H9 (cell line): ENCODE measurements around the gene LRRC52. TPM values are rescaled to one million over a fixed set of nuclear protein-coding genes. Genes with fewer than 3 reads are reported as not detected.

Experiments used
- DNase-seq: peaks from one replicate; pipeline ENCODE4 v3.0.0-alpha.2; 2017
- H2AFZ ChIP-seq: one replicate; pipeline ENCODE4 v1.6.1; 2013; ENCODE audit warnings: mild to moderate bottlenecking, low read length, control low read depth, moderate library complexity
- H2AK5ac ChIP-seq: 2 replicates; pipeline ENCODE4 v1.6.1; 2013; ENCODE audit warnings: low read length, control low read depth, mixed read lengths; ENCODE audit not compliant: insufficient read length
- H2BK120ac ChIP-seq: one replicate; pipeline ENCODE4 v1.6.1; 2013; ENCODE audit warnings: low read depth, mild to moderate bottlenecking, low read length, control low read depth, inconsistent platforms; ENCODE audit not compliant: poor library complexity, severe bottlenecking
- H2BK12ac ChIP-seq: 2 replicates; pipeline ENCODE4 v1.6.1; 2013; ENCODE audit warnings: low read length, control low read depth, mixed read lengths, low read depth; ENCODE audit not compliant: insufficient read length
- H2BK15ac ChIP-seq: 2 replicates; pipeline ENCODE4 v1.6.1; 2013; ENCODE audit warnings: low read depth, low read length, control low read depth
- H2BK20ac ChIP-seq: one replicate; pipeline ENCODE4 v1.6.1; 2013; ENCODE audit warnings: low read depth, mild to moderate bottlenecking, low read length, control low read depth, inconsistent platforms; ENCODE audit not compliant: poor library complexity, severe bottlenecking
- H2BK5ac ChIP-seq: 2 replicates; pipeline ENCODE4 v1.6.1; 2013; ENCODE audit warnings: low read length, control low read depth, mixed read lengths; ENCODE audit not compliant: insufficient read length
- H3K14ac ChIP-seq: 2 replicates; pipeline ENCODE4 v1.6.1; 2013; ENCODE audit warnings: low read length, control low read depth; ENCODE audit not compliant: insufficient read depth
- H3K18ac ChIP-seq: 2 replicates; pipeline ENCODE4 v1.6.1; 2013; ENCODE audit warnings: low read depth, mild to moderate bottlenecking, mixed read lengths, low read length, control low read depth; ENCODE audit not compliant: insufficient read length
- H3K23ac ChIP-seq: 2 replicates; pipeline ENCODE4 v1.6.1; 2013; ENCODE audit warnings: low read length, control low read depth, mixed read lengths, low read depth; ENCODE audit not compliant: insufficient read length
- H3K23me2 ChIP-seq: 2 replicates; pipeline ENCODE4 v1.6.1; 2013; ENCODE audit warnings: low read depth, mild to moderate bottlenecking, mixed read lengths, low read length, control low read depth; ENCODE audit not compliant: insufficient read length, poor library complexity, severe bottlenecking
- H3K27ac ChIP-seq: 2 replicates; pipeline ENCODE4 v1.5.1; 2013; ENCODE audit warnings: low read length, control low read depth, mixed read lengths, low read depth; ENCODE audit not compliant: insufficient read length
- H3K27me3 ChIP-seq: 2 replicates; pipeline ENCODE4 v1.6.1; 2013; ENCODE audit warnings: low read length, control low read depth, inconsistent platforms; ENCODE audit not compliant: insufficient read depth
- H3K4ac ChIP-seq: 2 replicates; pipeline ENCODE4 v1.6.1; 2013; ENCODE audit warnings: low read depth, mild to moderate bottlenecking, control low read depth, inconsistent platforms, low read length, moderate library complexity
- H3K4me1 ChIP-seq: 2 replicates; pipeline ENCODE4 v1.6.1; 2013; ENCODE audit warnings: low read length, control low read depth, inconsistent platforms; ENCODE audit not compliant: insufficient read depth
- H3K4me2 ChIP-seq: 2 replicates; pipeline ENCODE4 v1.6.1; 2013; ENCODE audit warnings: low read length, control low read depth, mixed read lengths; ENCODE audit not compliant: insufficient read length, insufficient read depth
- H3K56ac ChIP-seq: 2 replicates; pipeline ENCODE4 v1.6.1; 2013; ENCODE audit warnings: low read depth, mild to moderate bottlenecking, mixed read lengths, low read length, control low read depth; ENCODE audit not compliant: insufficient read length
- H3K79me1 ChIP-seq: 2 replicates; pipeline ENCODE4 v1.6.1; 2013; ENCODE audit warnings: low read depth, mild to moderate bottlenecking, moderate library complexity, low read length, control low read depth, inconsistent platforms; ENCODE audit not compliant: insufficient read depth, poor library complexity, severe bottlenecking
- H3K79me2 ChIP-seq: 2 replicates; pipeline ENCODE4 v1.6.1; 2013; ENCODE audit warnings: low read length, control low read depth, inconsistent platforms; ENCODE audit not compliant: insufficient read depth
- H3K9ac ChIP-seq: 2 replicates; pipeline ENCODE4 v1.6.1; 2013; ENCODE audit warnings: low read length, control low read depth, mixed read lengths; ENCODE audit not compliant: insufficient read length; ENCODE audit errors: extremely low read depth
- H3K9me3 ChIP-seq: one replicate; pipeline ENCODE4 v1.6.1; 2013; ENCODE audit warnings: low read depth, low read length, inconsistent platforms; ENCODE audit not compliant: control insufficient read depth
- H3T11ph ChIP-seq: one replicate; pipeline ENCODE4 v1.6.1; 2013; ENCODE audit warnings: mild to moderate bottlenecking, low read length, control low read depth, inconsistent platforms
- H4K20me1 ChIP-seq: one replicate; pipeline ENCODE4 v1.6.1; 2013; ENCODE audit not compliant: control insufficient read depth, insufficient read length, insufficient read depth
- H4K5ac ChIP-seq: 2 replicates; pipeline ENCODE4 v1.6.1; 2013; ENCODE audit warnings: low read depth, mild to moderate bottlenecking, mixed read lengths, low read length, control low read depth; ENCODE audit not compliant: insufficient read length
- H4K8ac ChIP-seq: replicated peaks from 2 replicates; pipeline ENCODE4 v1.6.1; 2013; ENCODE audit warnings: low read length, control low read depth, mixed read lengths, low read depth; ENCODE audit not compliant: insufficient read length
- H4K91ac ChIP-seq: 2 replicates; pipeline ENCODE4 v1.6.1; 2013; ENCODE audit warnings: low read depth, mild to moderate bottlenecking, moderate library complexity, mixed read lengths, low read length, control low read depth; ENCODE audit not compliant: insufficient read length
- H3K27ac Mint-ChIP-seq, 3 experiments: 2 replicates in 2 of 3; 3 replicates in 1 of 3; pipeline ENCODE4 v1.8.0; 2020 to 2021; ENCODE audit warnings: mixed read lengths in 3 of 3, mild to moderate bottlenecking in 1 of 3, moderate library complexity in 1 of 3
- H3K27me3 Mint-ChIP-seq: 2 replicates; pipeline ENCODE4 v1.8.0; 2021; ENCODE audit warnings: low read depth, mild to moderate bottlenecking, moderate library complexity, mixed read lengths
- H3K36me3 Mint-ChIP-seq, 3 experiments: 2 replicates in 2 of 3; 3 replicates in 1 of 3; pipeline ENCODE4 v1.8.0; 2020 to 2021; ENCODE audit warnings: low read depth in 3 of 3, mixed read lengths in 3 of 3; ENCODE audit not compliant: insufficient read depth in 1 of 3
- H3K4me1 Mint-ChIP-seq, 2 experiments: 2 replicates each; pipeline ENCODE4 v1.8.0; 2020; ENCODE audit warnings: mixed read lengths in 2 of 2
- H3K4me3 Mint-ChIP-seq, 2 experiments: 2 replicates in 1 of 2; 3 replicates in 1 of 2; pipeline ENCODE4 v1.8.0; 2020 to 2021; ENCODE audit warnings: mild to moderate bottlenecking in 2 of 2, mixed read lengths in 2 of 2, moderate library complexity in 1 of 2
- H3K9me3 Mint-ChIP-seq, 2 experiments: 2 replicates in 1 of 2; 3 replicates in 1 of 2; pipeline ENCODE4 v1.8.0; 2020; ENCODE audit warnings: mild to moderate bottlenecking in 2 of 2, mixed read lengths in 2 of 2, moderate library complexity in 1 of 2
- CTCF ChIP-seq: fragments of 200-600 bp; sonication (generic); conservative IDR thresholded peaks from 3 replicates; pipeline ENCODE4 v1.8.0; 2021; ENCODE audit warnings: antibody characterized with exemption, mild to moderate bottlenecking
- total RNA-seq: library from RNA; stranded (reverse); gene quantifications from 2 replicates; pipeline ENCODE4 v1.2.1, GENCODE V29; 2021

LRRC52 gene
- total RNA-seq, 1 experiment from 2014 or later: not detected

GRCh38 chr1:165507570-165507969 is 36.2 kb upstream of the LRRC52 start:
- Histone ChIP-seq H2BK12ac (no peak overlapping the region), H2BK20ac (no peak overlapping the region), H2AK5ac (no peak overlapping the region), H3K56ac (no peak overlapping the region), H3K4ac (no peak overlapping the region), H3K23me2 (no peaks in the 10 kb centered on the region), H4K8ac (no peak overlapping the region), H3K4me2 (no peak overlapping the region), H4K5ac (no peak overlapping the region), H4K20me1 (no peaks in the 10 kb centered on the region), H3K27me3 (no peaks in the 10 kb centered on the region), H2BK120ac (no peak overlapping the region), H3K27ac (no peak overlapping the region), H2AFZ (no peak overlapping the region), H3K23ac (no peak overlapping the region), H3T11ph (no peak overlapping the region), H3K4me1 (no peaks in the 10 kb centered on the region), H3K18ac (no peak overlapping the region), H3K9ac (no peak overlapping the region), H4K91ac (no peak overlapping the region), H2BK5ac (no peak overlapping the region), H3K14ac (no peak overlapping the region), H3K79me2 (no peaks in the 10 kb centered on the region), H3K9me3 (no peaks in the 10 kb centered on the region), H2BK15ac (no peak overlapping the region), H3K79me1 (no peaks in the 10 kb centered on the region)
- Mint-ChIP-seq H3K4me3 (no peak overlapping the region), H3K27ac (no peak overlapping the region), H3K27me3 (peaks cover 3% of the 10 kb centered on the region), H3K9me3 (no peaks in the 10 kb centered on the region), H3K36me3 (no peaks in the 10 kb centered on the region), H3K4me1 (no peaks in the 10 kb centered on the region)
- no peak for TF ChIP-seq CTCF
- DNase-seq: no peak
